ENCODE measurements around the gene EP400.

The EP400 gene

GRCh38 chr12:132006056-132006680 is 56.4 kb downstream of the EP400 start:
- Histone ChIP-seq H3K4me3 (ENCODE audit: low read length in 2 of 2) (no peak overlapping the region), H2BK12ac (ENCODE audit: low read length) (no peak overlapping the region), H2BK15ac (ENCODE audit: low read length) (no peak overlapping the region), H3K4me1 (ENCODE audit: control insufficient read depth in 2 of 2, insufficient read depth in 1 of 2, low read depth in 1 of 2, low read length in 2 of 2) (peaks cover 0 to 3% of the 10 kb centered on the region in 2 donors), H3K79me1 (ENCODE audit: low read depth, low read length) (peaks cover 2% of the 10 kb centered on the region), H3K27me3 (ENCODE audit: control insufficient read depth in 3 of 3, insufficient read depth in 3 of 3, low read depth in 1 of 3, low read length in 3 of 3) (no peaks in the 10 kb centered on the region), H3K23ac (ENCODE audit: low read depth, low read length, poor library complexity) (no peak overlapping the region), H3K9ac (ENCODE audit: low read depth, low read length, poor library complexity) (no peak overlapping the region), H3K14ac (ENCODE audit: low read length) (no peak overlapping the region), H3K36me3 (replicated peaks in 1 of 2; ENCODE audit: control insufficient read depth in 2 of 2, insufficient read depth in 2 of 2, low read length in 2 of 2) (peaks cover 33 to 87% of the 10 kb centered on the region in 2 donors), H3K4ac (ENCODE audit: low read length) (no peak overlapping the region), H3K18ac (ENCODE audit: low read length) (no peak overlapping the region), H3K4me2 (ENCODE audit: insufficient read depth, low read length, poor library complexity, severe bottlenecking) (no peak overlapping the region), H2BK5ac (ENCODE audit: low read length) (no peak overlapping the region), H2AK5ac (ENCODE audit: low read depth, low read length) (no peak overlapping the region), H3K9me3 (replicated peaks in 1 of 2; ENCODE audit: control insufficient read depth in 2 of 2, insufficient read depth in 1 of 2, low read depth in 1 of 2, low read length in 2 of 2) (no peaks in the 10 kb centered on the region), H2BK120ac (ENCODE audit: low read depth, low read length) (no peak overlapping the region), H4K91ac (ENCODE audit: low read depth, low read length, poor library complexity) (no peak overlapping the region), H3K27ac (replicated peaks; ENCODE audit: low read length) (no peak overlapping the region), H2AFZ (ENCODE audit: low read length) (no peak overlapping the region), H4K8ac (ENCODE audit: low read depth, low read length) (no peak overlapping the region)
- no CpG with 5 or more reads among the region's 19 CpGs for WGBS, 2 donors (ENCODE audit: extremely low coverage in 2 of 2, insufficient read length in 2 of 2, insufficient replicate concordance in 1 of 2)
- no peak for DNase-seq (ENCODE audit: low spot score)

DNA sequence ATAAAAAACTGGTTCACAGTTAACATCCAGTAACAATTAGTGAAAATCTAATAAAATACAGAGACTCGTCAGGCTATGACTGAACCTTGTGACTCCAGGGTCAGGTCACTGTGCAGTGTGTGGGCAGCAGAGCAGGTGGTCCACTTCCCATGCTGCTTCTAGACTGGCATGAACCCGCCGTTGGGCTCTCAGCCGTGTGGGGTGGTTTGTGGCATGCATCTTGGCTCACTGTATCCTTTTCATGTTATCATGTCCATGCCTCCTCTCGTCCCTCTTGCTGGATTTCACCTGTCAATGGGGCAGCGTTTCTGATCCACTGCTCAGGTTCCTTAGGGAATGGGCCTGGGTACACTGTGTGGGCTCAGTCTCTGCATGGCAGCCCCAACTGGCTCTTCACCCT is 57.3 kb downstream of the EP400 start:
- Histone ChIP-seq H2AK5ac (ENCODE audit: low read depth, low read length) (no peak overlapping the region), H3K4me2 (ENCODE audit: insufficient read depth, low read length, poor library complexity, severe bottlenecking) (no peak overlapping the region), H2BK120ac (ENCODE audit: low read depth, low read length) (no peak overlapping the region), H2AFZ (ENCODE audit: low read length) (no peak overlapping the region), H4K91ac (ENCODE audit: low read depth, low read length, poor library complexity) (no peak overlapping the region), H3K27me3 (ENCODE audit: control insufficient read depth in 3 of 3, insufficient read depth in 3 of 3, low read depth in 1 of 3, low read length in 3 of 3) (no peaks in the 10 kb centered on the region), H3K27ac (replicated peaks; ENCODE audit: low read length) (no peak overlapping the region), H3K23ac (ENCODE audit: low read depth, low read length, poor library complexity) (no peak overlapping the region), H4K8ac (ENCODE audit: low read depth, low read length) (no peak overlapping the region), H3K4me1 (ENCODE audit: control insufficient read depth in 2 of 2, insufficient read depth in 1 of 2, low read depth in 1 of 2, low read length in 2 of 2) (no peaks in the 10 kb centered on the region), H2BK15ac (ENCODE audit: low read length) (no peak overlapping the region), H2BK12ac (ENCODE audit: low read length) (no peak overlapping the region), H3K79me1 (ENCODE audit: low read depth, low read length) (peaks cover 2% of the 10 kb centered on the region), H3K9me3 (replicated peaks in 1 of 2; ENCODE audit: control insufficient read depth in 2 of 2, insufficient read depth in 1 of 2, low read depth in 1 of 2, low read length in 2 of 2) (no peaks in the 10 kb centered on the region), H3K4me3 (ENCODE audit: low read length in 2 of 2) (no peak overlapping the region), H3K18ac (ENCODE audit: low read length) (no peak overlapping the region), H3K9ac (ENCODE audit: low read depth, low read length, poor library complexity) (no peak overlapping the region), H2BK5ac (ENCODE audit: low read length) (no peak overlapping the region), H3K4ac (ENCODE audit: low read length) (no peak overlapping the region), H3K36me3 (replicated peaks in 1 of 2; ENCODE audit: control insufficient read depth in 2 of 2, insufficient read depth in 2 of 2, low read length in 2 of 2) (peaks cover 37 to 95% of the 10 kb centered on the region in 2 donors), H3K14ac (ENCODE audit: low read length) (no peak overlapping the region)
- no peak for DNase-seq (ENCODE audit: low spot score)
- no CpG with 5 or more reads among the region's 6 CpGs for WGBS, 2 donors (ENCODE audit: extremely low coverage in 2 of 2, insufficient read length in 2 of 2, insufficient replicate concordance in 1 of 2)

- DNase-seq (ENCODE audit: low spot score), result no peak
- H3K27me3 ChIP-seq (ENCODE audit: control insufficient read depth in 3 of 3, insufficient read depth in 3 of 3, low read depth in 1 of 3, low read length in 3 of 3), result no peaks in the 10 kb centered on the region
These were observed 59.7 kb downstream of the EP400 start for GRCh38 chr12:132009336-132009859.

GRCh38 chr12:132012919-132013568 is 63.3 kb downstream of the EP400 start:
- H2BK15ac ChIP-seq (ENCODE audit: low read length), result no peak overlapping the region
- no peak overlapping the region for H2AFZ ChIP-seq (ENCODE audit: low read length)
- H3K79me1 ChIP-seq (ENCODE audit: low read depth, low read length), result peaks cover 4% of the 10 kb centered on the region
- no peak overlapping the region for H3K23ac ChIP-seq (ENCODE audit: low read depth, low read length, poor library complexity)
- no peak overlapping the region for H2BK5ac ChIP-seq (ENCODE audit: low read length)
- H2BK12ac ChIP-seq (ENCODE audit: low read length), result no peak overlapping the region
- peak; percentile 4 for DNase-seq (ENCODE audit: low spot score)
- peak overlapping the region; percentile 78 for H3K9ac ChIP-seq (ENCODE audit: low read depth, low read length, poor library complexity)
- H3K14ac ChIP-seq (ENCODE audit: low read length), result no peak overlapping the region
- H4K91ac ChIP-seq (ENCODE audit: low read depth, low read length, poor library complexity), result no peak overlapping the region
- H3K9me3 ChIP-seq (replicated peaks in 1 of 2; ENCODE audit: control insufficient read depth in 2 of 2, insufficient read depth in 1 of 2, low read depth in 1 of 2, low read length in 2 of 2), result no peaks in the 10 kb centered on the region
- H3K36me3 ChIP-seq (replicated peaks in 1 of 2; ENCODE audit: control insufficient read depth in 2 of 2, insufficient read depth in 2 of 2, low read length in 2 of 2), result peaks cover 60 to 98% of the 10 kb centered on the region in 2 donors
- H3K4me1 ChIP-seq (ENCODE audit: control insufficient read depth in 2 of 2, insufficient read depth in 1 of 2, low read depth in 1 of 2, low read length in 2 of 2), result peaks cover 2 to 3% of the 10 kb centered on the region in 2 donors
- no peaks in the 10 kb centered on the region for H3K27me3 ChIP-seq (ENCODE audit: control insufficient read depth in 3 of 3, insufficient read depth in 3 of 3, low read depth in 1 of 3, low read length in 3 of 3)
- no peak overlapping the region for H3K4ac ChIP-seq (ENCODE audit: low read length)
- no CpG with 5 or more reads among the region's 20 CpGs for WGBS, 2 donors (ENCODE audit: extremely low coverage in 2 of 2, insufficient read length in 2 of 2, insufficient replicate concordance in 1 of 2)
- no peak overlapping the region for H2AK5ac ChIP-seq (ENCODE audit: low read depth, low read length)
- H2BK120ac ChIP-seq (ENCODE audit: low read depth, low read length), result no peak overlapping the region
- H3K4me3 ChIP-seq (ENCODE audit: low read length in 2 of 2), result no peak overlapping the region
- no peak overlapping the region for H3K4me2 ChIP-seq (ENCODE audit: insufficient read depth, low read length, poor library complexity, severe bottlenecking)
- H4K8ac ChIP-seq (ENCODE audit: low read depth, low read length), result no peak overlapping the region
- H3K27ac ChIP-seq (replicated peaks; ENCODE audit: low read length), result no peak overlapping the region
- no peak overlapping the region for H3K18ac ChIP-seq (ENCODE audit: low read length)

More at GRCh38 chr12:132009336-132009859, 59.7 kb downstream of the EP400 start:
- no peak overlapping the region for H2BK5ac ChIP-seq (ENCODE audit: low read length)
- H2BK120ac ChIP-seq (ENCODE audit: low read depth, low read length), result no peak overlapping the region
- no peak overlapping the region for H2AK5ac ChIP-seq (ENCODE audit: low read depth, low read length)
- H2BK15ac ChIP-seq (ENCODE audit: low read length), result no peak overlapping the region
- no CpG with 5 or more reads among the region's 5 CpGs for WGBS, 2 donors (ENCODE audit: extremely low coverage in 2 of 2, insufficient read length in 2 of 2, insufficient replicate concordance in 1 of 2)
- no peaks in the 10 kb centered on the region for H3K79me1 ChIP-seq (ENCODE audit: low read depth, low read length)
- H3K36me3 ChIP-seq (replicated peaks in 1 of 2; ENCODE audit: control insufficient read depth in 2 of 2, insufficient read depth in 2 of 2, low read length in 2 of 2), result peaks cover 48 to 97% of the 10 kb centered on the region in 2 donors
- no peak overlapping the region for H3K23ac ChIP-seq (ENCODE audit: low read depth, low read length, poor library complexity)
- no peak overlapping the region for H3K4ac ChIP-seq (ENCODE audit: low read length)
- H3K18ac ChIP-seq (ENCODE audit: low read length), result no peak overlapping the region
- H2BK12ac ChIP-seq (ENCODE audit: low read length), result no peak overlapping the region
- no peak overlapping the region for H3K27ac ChIP-seq (replicated peaks; ENCODE audit: low read length)
- no peak overlapping the region for H3K9ac ChIP-seq (ENCODE audit: low read depth, low read length, poor library complexity)
- H3K9me3 ChIP-seq (replicated peaks in 1 of 2; ENCODE audit: control insufficient read depth in 2 of 2, insufficient read depth in 1 of 2, low read depth in 1 of 2, low read length in 2 of 2), result no peaks in the 10 kb centered on the region
- no peak overlapping the region for H4K91ac ChIP-seq (ENCODE audit: low read depth, low read length, poor library complexity)
- no peak overlapping the region for H3K4me2 ChIP-seq (ENCODE audit: insufficient read depth, low read length, poor library complexity, severe bottlenecking)
- no peak overlapping the region for H2AFZ ChIP-seq (ENCODE audit: low read length)
- H3K4me3 ChIP-seq (ENCODE audit: low read length in 2 of 2), result no peak overlapping the region
- H4K8ac ChIP-seq (ENCODE audit: low read depth, low read length), result peak overlapping the region; percentile 97
- H3K14ac ChIP-seq (ENCODE audit: low read length), result no peak overlapping the region
- H3K4me1 ChIP-seq (ENCODE audit: control insufficient read depth in 2 of 2, insufficient read depth in 1 of 2, low read depth in 1 of 2, low read length in 2 of 2), result peaks cover 2 to 3% of the 10 kb centered on the region in 2 donors
